ENCODE results near the gene CARM1. TPM values are rescaled to one million over a fixed set of nuclear protein-coding genes. Genes with fewer than 3 reads are reported as not detected.

The CARM1 gene
- total RNA-seq, 1 donor: 33.7 TPM

GRCh38 chr19:10839114-10840050, 32.0 kb upstream of the CARM1 start:
- Histone ChIP-seq H3K27ac (ENCODE audit: low read depth, low read length) (no peak overlapping the region), H2AFZ (ENCODE audit: low read length) (no peak overlapping the region), H3K27me3 (ENCODE audit: insufficient read depth, low read length) (no peaks in the 10 kb centered on the region), H4K20me1 (ENCODE audit: insufficient read depth, low read length) (no peaks in the 10 kb centered on the region), H3K4me1 (ENCODE audit: insufficient read depth, low read length) (peaks cover 13% of the 10 kb centered on the region), H3K4me2 (ENCODE audit: insufficient read depth, low read length) (no peak overlapping the region), H3K79me2 (ENCODE audit: insufficient read depth, low read length) (no peaks in the 10 kb centered on the region), H3K4me3 (ENCODE audit: insufficient read depth, low read length) (no peak overlapping the region), H3K9me3 (ENCODE audit: low read depth, low read length) (no peaks in the 10 kb centered on the region), H3K36me3 (ENCODE audit: insufficient read depth, low read length) (no peaks in the 10 kb centered on the region)
- peak; percentile 53 for DNase-seq (ENCODE audit: insufficient read length, low spot score, missing footprints)
- TF ChIP-seq CTCF (IDR thresholded peaks at IDR 0.05; ENCODE audit: extremely low read depth, low read depth, low read length): no peak

GRCh38 chr19:10842788-10843187, 28.6 kb upstream of the CARM1 start:
- Histone ChIP-seq H3K36me3 (ENCODE audit: insufficient read depth, low read length) (no peaks in the 10 kb centered on the region), H4K20me1 (ENCODE audit: insufficient read depth, low read length) (no peaks in the 10 kb centered on the region), H3K4me1 (ENCODE audit: insufficient read depth, low read length) (no peaks in the 10 kb centered on the region), H3K4me3 (ENCODE audit: insufficient read depth, low read length) (no peak overlapping the region), H3K27ac (ENCODE audit: low read depth, low read length) (no peak overlapping the region), H3K27me3 (ENCODE audit: insufficient read depth, low read length) (no peaks in the 10 kb centered on the region), H3K4me2 (ENCODE audit: insufficient read depth, low read length) (no peak overlapping the region), H2AFZ (ENCODE audit: low read length) (no peak overlapping the region), H3K9me3 (ENCODE audit: low read depth, low read length) (peaks cover 5% of the 10 kb centered on the region), H3K79me2 (ENCODE audit: insufficient read depth, low read length) (no peaks in the 10 kb centered on the region)
- no peak for TF ChIP-seq CTCF (IDR thresholded peaks at IDR 0.05; ENCODE audit: extremely low read depth, low read depth, low read length)
- DNase-seq (ENCODE audit: insufficient read length, low spot score, missing footprints): no peak

GRCh38 chr19:10846500-10847202, 24.7 kb upstream of the CARM1 start:
- H3K27ac ChIP-seq (ENCODE audit: low read depth, low read length): no peak overlapping the region
- H3K79me2 ChIP-seq (ENCODE audit: insufficient read depth, low read length): no peaks in the 10 kb centered on the region
- H3K36me3 ChIP-seq (ENCODE audit: insufficient read depth, low read length): no peaks in the 10 kb centered on the region
- no peak overlapping the region for H3K4me2 ChIP-seq (ENCODE audit: insufficient read depth, low read length)
- DNase-seq (ENCODE audit: insufficient read length, low spot score, missing footprints): no peak
- no peak overlapping the region for H3K4me3 ChIP-seq (ENCODE audit: insufficient read depth, low read length)
- H2AFZ ChIP-seq (ENCODE audit: low read length): no peak overlapping the region
- no peaks in the 10 kb centered on the region for H4K20me1 ChIP-seq (ENCODE audit: insufficient read depth, low read length)
- peaks cover 4% of the 10 kb centered on the region for H3K27me3 ChIP-seq (ENCODE audit: insufficient read depth, low read length)
- H3K9me3 ChIP-seq (ENCODE audit: low read depth, low read length): peaks cover 5% of the 10 kb centered on the region
- no peaks in the 10 kb centered on the region for H3K4me1 ChIP-seq (ENCODE audit: insufficient read depth, low read length)
- no peak for TF ChIP-seq CTCF (IDR thresholded peaks at IDR 0.05; ENCODE audit: extremely low read depth, low read depth, low read length)

Measured in osteoblast (primary cell).